HG02610 (cell line): ENCODE measurements around the gene DUSP8.

Experiments
- ATAC-seq: cut with Tn5 transposase; IDR thresholded peaks from one replicate; pipeline ENCODE4 v1.9.1; 2021; ENCODE audit warnings: mild to moderate bottlenecking, moderate library complexity; ENCODE audit not compliant: unreplicated experiment

The DUSP8 gene

GRCh38 chr11:1556278-1556902 is 15.7 kb downstream of the DUSP8 start:
- no peak for ATAC-seq

- no peak for ATAC-seq
Measured at GRCh38 chr11:1555713-1556153, 16.3 kb downstream of the DUSP8 start.

DNA sequence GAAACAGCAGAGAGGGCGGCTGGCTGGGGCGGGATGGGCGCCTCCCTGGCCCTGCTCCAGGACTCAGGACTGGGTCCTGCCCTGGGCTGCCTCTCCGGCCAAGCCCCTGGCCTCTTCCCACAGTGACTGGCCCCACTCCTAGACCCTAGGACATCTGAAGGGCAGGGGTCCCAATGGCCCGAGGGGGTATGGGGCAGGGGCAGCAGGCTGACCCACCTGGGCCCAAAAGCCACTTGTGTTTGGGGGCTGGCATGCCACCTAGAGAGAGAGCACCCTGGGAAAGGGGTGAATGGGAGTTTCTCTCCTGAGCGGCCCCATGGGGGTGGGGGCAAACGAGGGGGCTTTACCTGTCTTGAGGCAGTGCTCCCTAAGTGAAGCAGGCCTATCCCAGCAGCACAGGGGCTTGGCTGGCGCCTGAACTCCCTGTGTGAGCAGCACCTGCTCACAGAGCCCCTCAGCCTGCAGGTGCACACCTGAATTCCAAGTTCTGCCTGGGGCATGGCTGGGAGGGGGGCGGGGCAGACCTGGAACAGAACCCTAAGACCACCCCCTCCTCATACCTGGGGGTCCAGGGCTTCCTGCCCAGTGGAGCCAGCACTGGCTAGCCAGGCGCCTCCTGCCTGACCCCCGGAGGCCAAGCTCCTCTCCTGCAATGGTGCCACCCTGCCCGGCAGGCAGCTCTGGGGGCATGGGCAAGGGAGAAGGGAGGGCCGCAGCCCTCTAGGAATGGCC is 16.9 kb downstream of the DUSP8 start:
- ATAC-seq, result no peak

DNA sequence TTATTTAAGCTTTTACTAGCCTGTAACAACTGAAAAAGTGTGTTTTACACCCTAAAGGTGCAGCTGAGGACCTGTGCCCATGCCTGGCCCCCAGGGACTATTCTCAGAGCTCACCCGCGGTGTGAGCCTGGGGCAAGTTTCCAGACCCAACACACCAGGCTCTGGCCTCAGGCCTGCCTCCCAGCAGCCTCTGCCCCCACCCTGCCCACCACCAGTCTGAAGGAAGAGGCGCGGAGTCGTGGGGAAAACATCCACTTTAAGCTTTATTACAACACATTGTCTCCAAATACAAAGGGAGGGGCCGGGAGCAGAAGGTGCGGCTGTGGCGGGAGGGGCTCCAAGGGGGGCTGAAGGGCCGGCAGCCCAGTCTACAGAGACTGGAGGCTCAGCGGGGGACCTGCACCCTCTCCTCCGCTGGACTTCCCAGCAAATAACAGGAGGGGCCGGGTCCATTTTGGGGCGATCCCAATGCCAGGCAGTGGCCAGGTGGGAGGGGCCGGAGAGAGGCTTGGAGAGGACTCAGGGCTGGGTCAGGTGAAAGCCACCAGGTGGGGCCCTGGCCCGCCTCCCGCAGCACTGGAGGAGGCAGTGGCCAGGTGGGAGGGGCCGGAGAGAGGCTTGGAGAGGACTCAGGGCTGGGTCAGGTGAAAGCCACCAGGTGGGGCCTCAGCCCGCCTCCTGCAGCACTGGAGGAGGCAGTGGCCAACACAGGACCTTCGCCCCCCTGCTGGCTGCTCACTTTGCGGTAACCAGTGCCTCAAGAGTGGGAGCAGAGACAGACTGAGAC is 18.1 kb downstream of the DUSP8 start:
- no peak for ATAC-seq

DNA sequence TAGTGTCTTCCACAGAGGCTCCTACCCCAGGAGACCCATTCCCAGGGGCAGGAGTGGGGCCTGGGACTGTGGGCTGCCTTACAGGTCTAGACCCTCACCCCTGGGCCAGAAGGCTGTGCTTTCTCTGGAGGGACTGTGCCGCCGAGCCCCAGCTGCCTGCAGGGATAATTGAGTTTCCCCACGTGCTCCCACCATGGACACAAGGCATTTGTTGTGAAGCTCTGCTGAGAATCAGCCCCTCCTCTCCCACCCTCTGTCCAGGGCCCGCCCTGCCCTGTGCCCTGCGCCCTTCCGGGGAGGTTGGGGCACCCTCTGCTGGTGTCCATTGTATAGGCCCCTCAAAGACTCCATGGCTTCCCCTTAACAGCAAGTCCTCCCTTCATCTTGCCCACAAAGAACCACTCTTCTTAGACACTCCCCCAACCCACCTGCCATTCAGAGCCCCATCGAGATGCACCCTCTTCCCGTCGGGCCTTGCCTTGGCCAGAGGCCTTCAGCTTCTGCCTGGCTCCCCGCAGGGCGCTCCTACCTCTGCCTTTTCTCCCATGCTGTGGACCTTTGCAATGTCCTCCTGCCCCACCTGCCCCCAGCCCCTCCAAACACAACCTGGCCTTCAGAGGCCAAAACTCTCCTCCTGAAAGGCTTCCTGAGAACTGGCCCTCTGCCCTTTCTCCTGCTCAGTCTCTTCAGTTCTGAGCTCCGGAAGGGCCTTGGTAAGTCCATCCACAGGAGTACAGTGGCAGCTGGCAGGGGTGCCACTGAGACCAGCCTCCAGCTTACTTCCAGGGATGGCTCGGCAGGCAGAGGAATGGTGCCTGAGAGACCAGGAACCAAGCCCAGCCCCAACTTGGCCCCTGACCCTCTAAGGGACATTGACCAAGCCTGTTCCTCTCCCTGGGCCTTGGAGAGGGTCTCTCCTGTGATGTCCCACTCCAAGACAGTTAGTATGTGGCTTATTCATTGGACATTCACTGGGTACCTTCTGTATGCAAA is 22.4 kb downstream of the DUSP8 start:
- no peak for ATAC-seq

DNA sequence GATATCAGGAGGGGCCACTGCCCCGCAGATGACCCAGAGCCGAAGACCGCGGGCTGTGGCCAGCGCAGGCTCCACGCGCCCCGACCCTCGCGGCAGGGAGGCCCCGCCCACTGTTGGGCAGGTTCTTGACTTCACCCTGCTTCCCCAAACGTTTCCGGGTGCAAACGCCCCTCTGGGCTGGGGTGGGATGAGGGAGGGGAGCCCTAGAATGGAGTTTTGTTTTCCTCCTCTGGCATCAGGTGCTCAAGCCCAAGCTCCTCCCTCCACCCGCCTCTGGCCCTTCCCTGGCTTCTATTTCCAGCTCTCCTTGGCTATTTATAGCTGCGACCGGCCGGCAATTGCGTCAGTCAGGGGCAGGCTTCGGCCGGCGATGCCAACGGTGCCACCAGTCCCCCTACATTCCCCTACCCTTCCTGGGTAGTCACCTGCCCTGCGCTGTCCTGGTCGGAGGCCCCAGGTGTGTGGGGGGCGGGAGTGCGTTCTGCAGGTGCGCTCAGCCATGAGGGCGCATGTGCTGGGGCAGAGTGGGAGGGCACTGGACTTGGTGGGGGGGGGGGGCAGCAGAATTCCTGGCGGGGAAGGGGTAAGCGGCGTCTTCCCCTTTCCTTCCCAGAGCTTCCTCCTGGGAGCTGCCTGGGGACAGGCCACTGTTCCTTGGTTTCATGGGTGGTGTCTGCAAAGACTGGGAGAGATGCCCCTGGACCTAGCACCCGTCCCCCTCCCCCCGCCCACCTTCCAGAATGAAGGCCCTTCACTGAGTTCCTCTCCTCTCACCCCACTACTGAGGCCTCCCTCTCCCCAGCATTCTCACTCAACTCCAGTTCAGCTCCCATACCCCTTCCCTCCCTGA is 23.6 kb downstream of the DUSP8 start:
- ATAC-seq, result no peak

GRCh38 chr11:1547467-1548098 is 24.5 kb downstream of the DUSP8 start:
- no peak for ATAC-seq

GRCh38 chr11:1546536-1547466 is 25.3 kb downstream of the DUSP8 start:
- no peak for ATAC-seq

GRCh38 chr11:1546077-1546535 is 26.0 kb downstream of the DUSP8 start:
- no peak for ATAC-seq

- ATAC-seq, result no peak
Measured at GRCh38 chr11:1545432-1545831, 26.6 kb downstream of the DUSP8 start.

DNA sequence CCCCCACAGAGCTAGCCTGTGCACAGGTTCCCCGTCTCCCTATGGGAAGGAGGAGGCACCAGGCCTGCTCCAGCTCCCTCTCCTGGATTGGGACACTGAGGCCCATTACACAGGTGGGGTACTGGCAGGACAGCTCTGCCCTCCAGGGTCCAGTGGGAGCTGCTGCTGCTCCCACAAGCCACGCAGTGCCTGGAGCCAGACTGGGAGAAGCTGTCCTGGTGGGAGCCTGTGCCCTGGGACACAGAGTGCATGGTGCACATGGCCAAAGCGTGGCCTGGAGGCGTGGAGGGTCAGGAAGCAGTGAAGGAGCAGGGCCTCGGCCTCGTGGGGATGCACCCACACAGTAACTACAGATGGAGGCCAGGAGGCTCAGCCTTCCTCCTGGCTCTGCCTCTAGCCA is 27.5 kb downstream of the DUSP8 start:
- no peak for ATAC-seq

DNA sequence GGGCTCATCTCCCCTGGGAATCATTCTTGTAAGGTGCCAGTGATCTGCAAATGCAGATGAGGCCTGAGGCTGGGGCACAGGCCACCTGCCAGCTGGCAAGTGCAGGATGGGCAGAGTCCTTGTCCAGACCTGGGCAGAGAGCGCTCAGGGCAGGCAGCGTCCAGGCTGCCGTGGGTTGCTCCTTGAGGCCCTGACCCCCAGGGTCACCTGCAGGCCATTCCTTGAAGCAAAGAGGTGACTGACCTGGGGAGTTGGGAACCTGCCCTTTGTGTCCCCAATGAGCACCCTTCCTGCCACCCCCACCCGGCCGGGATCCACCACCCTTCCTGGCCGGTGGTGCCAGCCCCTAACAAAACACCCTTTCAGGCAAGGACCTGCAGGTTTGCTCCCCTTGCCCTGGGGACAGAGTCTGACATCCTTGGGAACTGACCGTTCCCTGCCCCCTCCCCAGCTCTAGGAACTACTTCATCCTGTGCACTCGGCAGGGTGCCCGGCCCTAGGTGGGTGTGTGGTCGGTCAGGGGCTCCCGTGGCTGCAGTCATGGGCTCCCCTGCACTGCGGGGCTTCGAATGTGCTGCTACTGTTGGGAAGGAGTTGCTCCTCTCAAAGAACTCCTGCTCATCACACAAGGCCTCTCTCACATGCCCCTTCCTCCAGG is 28.3 kb downstream of the DUSP8 start:
- no peak for ATAC-seq

DNA sequence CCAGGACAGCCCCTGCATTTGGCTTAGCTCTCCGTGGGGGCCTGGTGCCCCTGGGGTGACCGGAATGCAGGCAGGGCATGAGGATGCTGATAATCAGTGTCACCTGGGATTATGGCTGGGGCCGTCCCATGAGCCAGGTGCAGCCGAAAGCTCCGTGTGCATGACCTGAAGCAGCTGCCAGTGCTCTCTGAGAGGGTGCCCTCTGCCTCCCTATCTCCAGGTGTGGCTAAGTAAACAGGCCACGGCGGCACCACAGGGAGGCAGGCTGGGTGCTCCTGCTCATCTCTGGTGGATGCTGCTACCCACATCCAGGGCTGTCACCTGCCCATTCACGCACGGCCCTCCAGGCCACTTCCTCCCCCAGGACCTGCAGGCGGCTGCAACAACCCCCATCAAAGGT is 29.8 kb downstream of the DUSP8 start:
- ATAC-seq, result no peak

DNA sequence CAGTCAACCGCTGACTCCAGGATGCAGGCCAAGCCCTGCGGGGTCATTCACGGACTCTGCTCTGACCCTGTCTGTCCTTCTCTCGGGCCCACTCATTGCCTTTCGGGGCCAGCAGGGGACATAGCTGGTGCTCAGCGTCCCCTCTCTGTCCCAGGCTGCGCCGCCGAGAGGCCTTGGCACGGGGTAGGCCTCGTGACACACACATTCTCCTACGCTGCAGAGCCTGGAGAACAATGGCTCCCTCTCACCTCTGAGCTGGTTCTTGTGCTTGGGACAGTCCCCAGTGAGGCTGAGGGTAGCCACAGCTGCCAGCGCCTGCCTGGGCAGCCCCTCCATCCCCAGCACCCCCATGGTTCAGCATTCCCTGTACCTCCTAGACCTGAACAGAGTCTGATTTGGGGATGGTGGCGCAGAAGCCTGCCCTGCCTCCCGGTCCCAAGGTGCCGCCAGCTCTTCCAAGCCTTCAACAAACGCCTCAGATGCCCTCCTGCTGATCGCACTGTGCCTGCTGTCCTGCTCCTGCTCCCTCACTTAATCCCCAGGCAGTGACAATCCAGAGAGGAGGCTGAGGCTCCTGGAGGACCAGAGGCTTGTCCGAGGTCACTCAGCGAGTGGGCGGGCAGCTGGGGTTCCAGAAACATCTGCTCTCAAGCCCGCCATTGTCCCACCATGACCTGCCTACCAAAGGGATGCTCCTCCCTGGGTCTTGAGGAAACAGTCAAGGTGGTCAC is 30.4 kb downstream of the DUSP8 start:
- no peak for ATAC-seq

DNA sequence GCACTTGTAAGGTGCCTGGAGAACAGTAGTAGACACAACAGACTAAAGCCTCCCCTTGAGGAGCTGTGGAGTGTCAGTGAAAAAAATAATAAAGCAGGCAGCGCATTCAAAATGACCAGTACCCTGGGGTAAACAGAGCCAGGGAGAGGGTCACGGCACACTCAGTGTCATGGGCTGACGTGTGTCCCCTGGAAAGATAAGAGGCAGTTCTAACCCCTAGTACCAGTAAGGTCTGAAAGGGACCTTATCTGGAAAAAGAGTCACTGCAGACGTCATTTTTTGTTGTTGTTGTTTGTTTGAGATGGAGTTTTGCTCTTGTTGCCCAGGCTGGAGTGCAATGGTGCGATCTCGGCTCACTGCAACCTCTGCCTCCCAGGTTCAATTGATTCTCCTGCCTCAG is 32.0 kb downstream of the DUSP8 start:
- no peak for ATAC-seq

DNA sequence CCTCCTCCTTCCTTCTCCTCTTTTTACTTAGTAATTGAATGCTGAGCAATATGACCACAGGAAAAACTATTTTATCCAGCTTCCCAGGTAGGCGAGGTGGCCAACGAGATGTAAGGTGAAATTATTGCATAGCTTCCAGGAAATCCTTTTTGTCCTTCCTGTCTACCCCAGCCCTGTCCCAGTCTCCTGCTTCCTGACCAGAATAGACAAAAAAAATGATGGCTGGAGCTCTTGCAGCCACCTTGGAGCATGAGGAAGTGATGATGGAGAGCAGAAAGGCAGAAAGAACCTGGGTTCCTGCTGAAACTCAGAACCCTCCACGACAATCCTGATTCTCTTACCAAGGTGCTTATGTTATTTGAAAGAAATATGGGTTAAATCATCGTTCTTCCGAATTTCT is 33.9 kb downstream of the DUSP8 start:
- no peak for ATAC-seq
